Muscle of leg (tissue), 11 donors: ENCODE data around the gene IL3. TPM values are rescaled to one million over a fixed set of nuclear protein-coding genes. Genes with fewer than 3 reads are reported as not detected.
"Not testable (repeated sequence)": the region's sequence is repeated elsewhere in the genome, so short reads cannot be mapped to it uniquely, and the experiment has no call there.

Experiments
- DNase-seq: peaks from one replicate; pipeline ENCODE4 v3.0.0; 2013
- H3K27ac ChIP-seq: one replicate; pipeline ENCODE4 v1.5.1; 2013; ENCODE audit warnings: mild to moderate bottlenecking, low read length, control low read depth
- H3K27me3 ChIP-seq: one replicate; pipeline ENCODE4 v1.6.1; 2013; ENCODE audit warnings: low read length; ENCODE audit not compliant: control insufficient read depth, insufficient read depth
- H3K36me3 ChIP-seq: one replicate; pipeline ENCODE4 v1.6.1; 2013; ENCODE audit warnings: low read length; ENCODE audit not compliant: control insufficient read depth, insufficient read depth
- H3K4me1 ChIP-seq: one replicate; pipeline ENCODE4 v1.6.1; 2013; ENCODE audit warnings: low read length; ENCODE audit not compliant: control insufficient read depth, insufficient read depth
- H3K4me3 ChIP-seq: one replicate; pipeline ENCODE4 v1.5.1; 2013; ENCODE audit warnings: low read length, control low read depth
- H3K9me3 ChIP-seq: replicated peaks from 2 replicates; pipeline ENCODE4 v1.6.1; 2013; ENCODE audit warnings: low read depth, low read length; ENCODE audit not compliant: control insufficient read depth
- WGBS: methylation state at CpG from one replicate; pipeline ENCODE4 v1.1.5; 2013; ENCODE audit warnings: missing lambda C conversion rate; ENCODE audit not compliant: insufficient coverage; 5-methylcytosine and 5-hydroxymethylcytosine counted together
- polyA plus RNA-seq, 8 donors: library from polyadenylated mRNA; unstranded; fragments of 120-200 nt; gene quantifications; one replicate each; pipeline versions ENCODE4 v1.2.1 to v1.2.3, GENCODE V29; 2013; ENCODE audit warnings: inconsistent platforms in 1 of 8, low replicate concordance in 1 of 8; ENCODE audit not compliant: insufficient read length in 8 of 8, insufficient read depth in 1 of 8
- total RNA-seq: library from RNA; stranded (reverse); fragments of 120-200 nt; gene quantifications from one replicate; pipeline ENCODE4 v1.2.4, GENCODE V29; 2013

The IL3 gene
- total and polyA plus RNA-seq, 9 donors = not detected

DNA sequence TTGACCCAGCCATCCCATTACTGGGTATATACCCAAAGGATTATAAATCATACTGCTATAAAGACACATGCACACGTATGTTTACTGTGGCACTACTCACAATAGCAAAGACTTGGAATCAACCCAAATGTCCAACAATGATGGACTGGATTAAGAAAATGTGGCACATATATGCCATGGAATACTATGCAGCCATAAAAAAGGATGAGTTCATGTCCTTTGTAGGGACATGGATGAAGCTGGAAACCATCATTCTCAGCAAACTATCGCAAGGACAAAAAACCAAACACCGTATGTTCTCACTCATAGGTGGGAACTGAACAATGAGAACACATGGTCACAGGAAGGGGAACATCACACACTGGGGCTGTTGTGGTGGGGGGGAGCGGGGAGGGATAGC lies 48.5 kb downstream of the IL3 start:
- not testable (repeated sequence) for H3K9me3 ChIP-seq, H3K27me3 ChIP-seq, H3K4me3 ChIP-seq, DNase-seq, H3K4me1 ChIP-seq, H3K27ac ChIP-seq, H3K36me3 ChIP-seq
- WGBS = no CpG with 5 or more reads among the region's 4 CpGs

DNA sequence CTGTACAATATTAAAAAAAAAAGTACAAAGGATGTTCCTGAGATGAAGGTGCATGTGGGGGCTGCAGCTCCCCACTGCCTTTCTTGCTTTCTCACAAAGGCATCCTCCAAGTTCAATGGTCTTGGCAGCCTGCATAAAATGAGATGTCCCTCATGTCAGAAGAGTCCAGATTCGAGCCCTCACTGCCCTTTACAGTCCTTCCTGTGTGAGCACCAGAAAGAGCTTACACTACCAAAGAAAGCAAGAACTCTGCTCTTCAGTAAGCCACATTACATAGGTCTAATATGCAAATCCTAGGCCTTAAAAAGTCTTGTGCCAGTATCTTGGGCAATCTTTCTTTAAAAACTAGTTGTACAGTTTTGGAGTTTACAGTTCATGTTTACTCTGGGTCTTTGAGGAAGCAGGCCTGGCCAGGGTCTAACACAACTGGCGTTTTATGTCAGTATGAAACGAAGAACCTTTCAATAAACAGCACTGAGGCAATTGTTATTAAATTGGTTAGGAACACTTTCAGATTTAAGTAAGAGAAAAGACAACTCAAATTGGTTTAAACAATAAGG lies 49.1 kb downstream of the IL3 start:
- Histone ChIP-seq H3K9me3 (peaks cover 3% of the 10 kb centered on the region), H3K36me3 (no peaks in the 10 kb centered on the region), H3K27me3 (no peaks in the 10 kb centered on the region), H3K4me3 (no peak overlapping the region), H3K4me1 (no peaks in the 10 kb centered on the region), H3K27ac (no peak overlapping the region)
- DNase-seq = no peak
- WGBS = 50% methylated on average over 1 of the region's 3 CpGs

GRCh38 chr5:132110195-132110594 lies 49.7 kb downstream of the IL3 start:
- H3K9me3 ChIP-seq = peaks cover 3% of the 10 kb centered on the region
- no peaks in the 10 kb centered on the region for H3K36me3 ChIP-seq
- no CpG with 5 or more reads among the region's 3 CpGs for WGBS
- DNase-seq = no peak
- no peak overlapping the region for H3K4me3 ChIP-seq
- no peak overlapping the region for H3K27ac ChIP-seq
- H3K27me3 ChIP-seq = no peaks in the 10 kb centered on the region
- no peaks in the 10 kb centered on the region for H3K4me1 ChIP-seq

DNA sequence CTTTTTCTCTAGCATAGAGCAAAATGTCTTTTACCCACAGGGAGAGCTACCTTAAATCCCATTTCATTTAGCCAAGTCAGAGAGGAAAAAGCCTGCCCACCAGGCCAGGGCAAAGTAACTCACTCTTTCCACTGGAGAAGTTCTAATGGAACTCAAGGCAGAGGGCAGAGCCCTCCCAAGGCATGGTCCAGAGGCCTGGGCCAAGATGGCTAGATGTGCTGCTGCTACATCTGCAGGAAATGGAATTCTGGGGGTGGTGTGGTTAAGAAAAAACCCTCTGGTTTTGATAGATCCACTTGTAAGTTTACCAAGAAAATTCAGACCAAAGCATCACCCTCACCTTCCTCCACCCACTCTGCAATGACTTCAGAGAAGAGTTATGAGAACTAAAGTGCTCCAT lies 50.5 kb downstream of the IL3 start:
- H3K9me3 ChIP-seq = peaks cover 3% of the 10 kb centered on the region
- no peaks in the 10 kb centered on the region for H3K36me3 ChIP-seq
- H3K27ac ChIP-seq = no peak overlapping the region
- H3K27me3 ChIP-seq = no peaks in the 10 kb centered on the region
- no peaks in the 10 kb centered on the region for H3K4me1 ChIP-seq
- no peak overlapping the region for H3K4me3 ChIP-seq
- DNase-seq = no peak

DNA sequence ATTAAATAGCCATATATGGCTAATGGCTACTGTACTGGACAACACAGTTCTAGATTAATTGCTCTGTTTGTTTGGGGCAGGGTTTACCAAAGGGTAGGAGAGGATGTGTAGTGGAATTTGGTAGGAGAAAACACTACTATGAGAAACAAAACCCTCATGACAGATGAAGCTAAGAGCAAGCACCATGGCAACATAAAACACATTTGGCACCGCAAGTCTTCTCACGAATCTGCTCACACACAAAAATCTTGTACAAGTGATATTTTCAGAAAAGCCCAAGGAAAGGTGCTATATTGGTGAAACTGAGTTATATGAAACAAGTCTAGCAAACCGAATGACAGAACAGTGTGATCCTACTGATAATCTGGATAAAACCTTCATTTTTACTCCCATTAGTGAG lies 51.7 kb downstream of the IL3 start:
- no peak overlapping the region for H3K4me3 ChIP-seq
- no peaks in the 10 kb centered on the region for H3K4me1 ChIP-seq
- H3K27me3 ChIP-seq = peaks cover under 1% of the 10 kb centered on the region
- H3K9me3 ChIP-seq = peaks cover 3% of the 10 kb centered on the region
- no peaks in the 10 kb centered on the region for H3K36me3 ChIP-seq
- no peak overlapping the region for H3K27ac ChIP-seq
- no CpG with 5 or more reads among the region's 3 CpGs for WGBS
- no peak for DNase-seq

Other genes with a start within 250 kb of the IL3 start
- gene MEIKIN, start 115.0 kb upstream of the IL3 start, total RNA-seq = not detected
- gene MEIKIN, start 115.0 kb upstream of the IL3 start, polyA plus RNA-seq = not detected
- gene ACSL6, start 49.0 kb upstream of the IL3 start, total RNA-seq = 0.62 TPM
- gene ACSL6, start 49.0 kb upstream of the IL3 start, polyA plus RNA-seq = 1 to 10 TPM in 1 of 8 donors, under 1 TPM in 7; 0.25 to 1.1 (median 0.51) TPM
- not detected for gene CSF2, start 13.1 kb downstream of the IL3 start, total RNA-seq
- not detected for gene CSF2, start 13.1 kb downstream of the IL3 start, polyA plus RNA-seq
- 56.1 TPM for gene P4HA2, start 167.2 kb downstream of the IL3 start, total RNA-seq
- gene P4HA2, start 167.2 kb downstream of the IL3 start, polyA plus RNA-seq = 10 to 100 TPM; 40.7 to 71.3 (median 50.3) TPM
- gene PDLIM4, start 197.0 kb downstream of the IL3 start, total RNA-seq = 29.7 TPM
- 10 to 100 TPM; 39.7 to 84.3 (median 61.0) TPM for gene PDLIM4, start 197.0 kb downstream of the IL3 start, polyA plus RNA-seq
- 2.7 TPM for gene SLC22A4, start 233.7 kb downstream of the IL3 start, total RNA-seq
- 1 to 10 TPM; 2.7 to 4.5 (median 3.0) TPM for gene SLC22A4, start 233.7 kb downstream of the IL3 start, polyA plus RNA-seq